GM12878 (cell line): ENCODE results near the gene PARD6B. TPM values are rescaled to one million over a fixed set of nuclear protein-coding genes. Genes with fewer than 3 reads are reported as not detected.
"Not testable (repeated sequence)": the region's sequence is repeated elsewhere in the genome, so short reads cannot be mapped to it uniquely, and the experiment has no call there.

Source experiments
- ATAC-seq: fragments of 200-7000 bp; cut with Tn5 transposase; 3 replicates; pipeline ENCODE4 v1.9.1; 2020; ENCODE audit warnings: mild to moderate bottlenecking, moderate library complexity
- BruUV-seq: library from RNA; stranded (reverse); fragments of 400-500 nt; replicated peaks from 2 replicates; lab custom pipeline; 2021; lab: Mats Ljungman, UMichigan
- CTCF ChIA-PET: fragments of 300-600 bp; sonication (Branson Sonifier 250); formaldehyde crosslinking; extraction: SDS; loops from one replicate; lab custom pipeline; 2021; ENCODE audit warnings: inconsistent platforms; lab: Yijun Ruan, JAX
- POLR2A ChIA-PET: fragments of 350-600 bp; formaldehyde crosslinking; extraction: SDS; loops from one replicate; lab custom pipeline; 2021; ENCODE audit warnings: inconsistent platforms; lab: Charles Lee
- RAD21 ChIA-PET: fragments of 300-600 bp; sonication (Branson Sonifier 250); formaldehyde crosslinking; loops from one replicate; lab custom pipeline; 2023; ENCODE audit warnings: antibody characterized with exemption; ENCODE audit not compliant: unreplicated experiment; lab: Charles Lee
- SMC1A ChIA-PET: fragments of 300-600 bp; sonication (Branson Sonifier 250); formaldehyde crosslinking; loops from one replicate; lab custom pipeline; 2023; ENCODE audit not compliant: unreplicated experiment, uncharacterized antibody; lab: Charles Lee
- DNase-seq: peaks from one replicate; pipeline ENCODE4 v3.0.0-alpha.2; 2011; ENCODE audit warnings: low read depth, low spot score
- FAIRE-seq: peaks from 3 replicates; lab custom pipeline; 2011; peaks lifted over from hg19 to GRCh38; lab: Jason Lieb, UNC
- H2AFZ ChIP-seq: 2 replicates; pipeline ENCODE4 v1.6.0; 2011; ENCODE audit warnings: low read depth, low read length, control low read depth; ENCODE audit not compliant: control insufficient read depth
- H3K27ac ChIP-seq: 2 replicates; pipeline ENCODE4 v1.5.1; 2011; ENCODE audit warnings: control low read depth; ENCODE audit not compliant: control insufficient read depth, insufficient read depth
- H3K27me3 ChIP-seq, 2 experiments: replicated peaks in 1 of 2; 2 replicates each; pipeline versions ENCODE4 v1.6.0 to v1.6.1; 2011; ENCODE audit warnings: low read length in 1 of 2; ENCODE audit not compliant: control insufficient read depth in 2 of 2, insufficient read depth in 2 of 2
- H3K36me3 ChIP-seq, 2 experiments: 2 replicates each; pipeline ENCODE4 v1.5.1; 2011; ENCODE audit warnings: low read length in 1 of 2; ENCODE audit not compliant: control insufficient read depth in 2 of 2, insufficient read depth in 2 of 2
- H3K4me1 ChIP-seq: 2 replicates; pipeline ENCODE4 v1.6.1; 2011; ENCODE audit warnings: mild to moderate bottlenecking, low read length, moderate library complexity, mixed read lengths; ENCODE audit not compliant: control insufficient read depth, insufficient read depth
- H3K4me2 ChIP-seq: 2 replicates; pipeline ENCODE4 v1.6.0; 2011; ENCODE audit warnings: control low read depth; ENCODE audit not compliant: control insufficient read depth, insufficient read depth
- H3K4me3 ChIP-seq: fragments of 200-600 bp; sonication (generic); 2 replicates; pipeline ENCODE4 v1.5.1; 2016
- H3K79me2 ChIP-seq: 2 replicates; pipeline ENCODE4 v1.6.0; 2011; ENCODE audit warnings: low read length; ENCODE audit not compliant: control insufficient read depth, insufficient read depth
- H3K9ac ChIP-seq: 2 replicates; pipeline ENCODE4 v1.8.0; 2011; ENCODE audit warnings: low read length, control low read depth, mixed read lengths; ENCODE audit not compliant: control insufficient read depth, insufficient read depth
- H3K9me3 ChIP-seq: replicated peaks from 3 replicates; pipeline ENCODE4 v1.5.1; 2011; ENCODE audit warnings: mild to moderate bottlenecking, low read length; ENCODE audit not compliant: control insufficient read depth, insufficient read depth
- H4K20me1 ChIP-seq: 2 replicates; pipeline ENCODE4 v1.6.0; 2011; ENCODE audit not compliant: control insufficient read depth, insufficient read depth
- BCL11A ChIP-seq: IDR thresholded peaks from 2 replicates; pipeline ENCODE4 v1.6.1; 2011; ENCODE audit warnings: low read depth, low read length
- ESRRA ChIP-seq: IDR thresholded peaks from 2 replicates; pipeline ENCODE4 v1.6.1; 2012; ENCODE audit warnings: mild to moderate bottlenecking, low read length, improper control_type of control experiment
- MEF2B ChIP-seq: fragments of 450-650 bp; IDR thresholded peaks from 2 replicates; pipeline ENCODE4 v1.6.1; 2018; ENCODE audit warnings: mild to moderate bottlenecking, moderate library complexity; ENCODE audit not compliant: partially characterized antibody, poor library complexity, severe bottlenecking
- RELA ChIP-seq: fragments of 450-650 bp; IDR thresholded peaks from 2 replicates; pipeline ENCODE4 v1.8.0; 2014; ENCODE audit warnings: borderline replicate concordance; ENCODE audit not compliant: partially characterized antibody
- SREBF1 ChIP-seq: IDR thresholded peaks from 2 replicates; pipeline ENCODE4 v1.6.1; 2012; ENCODE audit warnings: mild to moderate bottlenecking, low read length
- SREBF2 ChIP-seq: IDR thresholded peaks from 2 replicates; pipeline ENCODE4 v1.6.1; 2012; ENCODE audit warnings: mild to moderate bottlenecking, low read length
- WGBS: methylation state at CpG from one replicate; pipeline ENCODE4 v1.1.6; 2016; ENCODE audit warnings: low lambda C conversion rate; ENCODE audit not compliant: insufficient replicate concordance, insufficient coverage; ENCODE audit errors: missing lambda C conversion rate; 5-methylcytosine and 5-hydroxymethylcytosine counted together
- in situ Hi-C: fragments of 300-500 bp; cut with MboI; formaldehyde crosslinking; loops from 9 replicates; pipeline ENCODE4 v1.14.3; 2018; ENCODE audit warnings: mixed read lengths
- intact Hi-C: fragments of 100-400 bp; cut with micrococcal nuclease; formaldehyde crosslinking; loops from one replicate; pipeline ENCODE4 v1.14.2; 2022; ENCODE audit not compliant: unreplicated experiment
- polyA plus RNA-seq, 11 experiments: library from polyadenylated mRNA; depleted of rRNA in 4 of 11; unstranded in 6 of 11; stranded (reverse) in 5 of 11; fragments of >200 nt; fragmentation: Nextera tagmentation in 4 of 11; fragmentation: Illumina TruSeq in 1 of 11; extraction: Ambion mirVana in 4 of 11; extraction: Trizol in 1 of 11; gene quantifications; 1 replicate in 1 of 11; 2 replicates in 10 of 11; pipeline versions ENCODE4 v1.2.1 to v1.2.3, GENCODE V29; 2011 to 2016; ENCODE audit warnings: inconsistent platforms in 2 of 11, missing spikeins in 2 of 11, low read depth in 1 of 11
- total RNA-seq, 4 experiments: library from RNA; depleted of rRNA in 3 of 4; stranded (reverse); fragments of >200 nt in 3 of 4; fragmentation: Illumina TruSeq in 1 of 4; extraction: Trizol in 1 of 4; gene quantifications; 2 replicates each; pipeline versions ENCODE4 v1.2.1 to v1.2.3, GENCODE V29; 2013 to 2021
- TF ChIP-seq, protein P1 (sequence below): fragments of 450-650 bp; IDR thresholded peaks from 2 replicates; pipeline ENCODE4 v1.6.1; 2016; ENCODE audit warnings: mild to moderate bottlenecking
- TF ChIP-seq, protein P2 (sequence below): IDR thresholded peaks from 2 replicates; pipeline ENCODE4 v1.6.1; 2012; ENCODE audit warnings: improper control_type of control experiment, low read depth, low read length; ENCODE audit not compliant: insufficient replicate concordance

The PARD6B gene
- total and polyA plus RNA-seq, 10 of the 15 experiments (the other 5 are each of a cell fraction or from before 2014, with no cell fraction given): 0.57 to 4.7 (median 2.0) TPM

DNA sequence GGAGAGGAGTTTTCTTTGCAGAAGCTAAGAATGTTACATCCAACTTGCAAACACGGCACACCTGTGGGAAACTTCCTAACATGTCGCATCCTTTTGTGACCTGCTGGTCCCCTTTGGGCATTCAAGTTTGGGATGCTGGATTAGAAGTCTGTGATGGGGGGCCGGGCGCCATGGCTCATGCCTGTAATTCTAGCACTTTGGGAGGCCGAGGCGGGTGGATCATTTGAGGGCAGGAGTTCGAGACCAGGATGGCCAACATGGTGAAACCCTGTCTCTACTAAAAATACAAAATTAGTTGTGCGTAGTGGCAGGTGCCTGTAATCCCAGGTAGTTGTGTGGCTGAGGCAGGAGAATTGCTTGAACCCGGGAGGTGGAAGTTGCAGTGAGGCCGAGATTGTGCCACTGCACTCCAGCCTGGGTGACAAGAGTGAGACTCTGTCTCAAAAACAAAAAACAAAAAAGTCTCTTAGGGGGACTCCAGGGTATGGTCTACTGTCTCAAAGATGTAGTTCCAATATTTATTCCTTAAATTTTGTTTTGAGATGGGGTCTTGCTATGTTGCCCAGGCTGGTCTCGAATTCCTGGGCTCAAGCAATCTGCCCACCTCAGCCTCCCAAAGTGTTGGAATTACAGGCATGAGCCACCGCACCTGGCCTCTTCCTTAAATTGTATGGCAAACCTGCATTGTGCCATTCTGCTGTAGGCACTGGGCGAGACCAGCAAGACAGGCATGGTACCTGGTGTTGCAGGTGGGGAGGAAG, 69.8 kb downstream of the PARD6B start:
- in situ Hi-C loops: loop anchor here (10.0 to 25.0 kb wide), 2 partner anchors 286 to 1386 kb away; partner anchors contain the start of genes PTPN1 and ZFP64
- H3K4me3 ChIP-seq, H2AFZ ChIP-seq, DNase-seq, H3K27me3 ChIP-seq, H3K36me3 ChIP-seq, H4K20me1 ChIP-seq, H3K9ac ChIP-seq, BruUV-seq, H3K27ac ChIP-seq, H3K9me3 ChIP-seq, FAIRE-seq, intact Hi-C loops, H3K4me2 ChIP-seq, ATAC-seq: not testable (repeated sequence)
- CTCF ChIA-PET: interaction anchor here (1.0 to 13.7 kb wide), 5 partner anchors 10 to 128 kb away, joined by 3 to 336 read pairs (median 5); partner anchors contain the start of gene ADNP
- SMC1A ChIA-PET: interaction anchor here (1.0 to 8.7 kb wide), 3 partner anchors 15 to 128 kb away, joined by 3 to 119 read pairs (median 23); no protein-coding TSS in a partner anchor
- POLR2A ChIA-PET: interaction anchor here (0.6 to 3.9 kb wide), 5 partner anchors 12 to 300 kb away, joined by 4 to 26 read pairs (median 8); partner anchors contain the start of gene ADNP
- Histone ChIP-seq H3K79me2 (peaks cover 76% of the 10 kb centered on the region), H3K4me1 (peaks cover 40% of the 10 kb centered on the region)
- WGBS: 96% methylated on average over 13 of the region's 13 CpGs
- RAD21 ChIA-PET: interaction anchor here (0.9 to 3.0 kb wide), 4 partner anchors 11 to 128 kb away, joined by 3 to 33 read pairs (median 4); partner anchors contain the start of gene ADNP

GRCh38 chr20:50801747-50802125, 70.4 kb downstream of the PARD6B start:
- Histone ChIP-seq H4K20me1 (no peaks in the 10 kb centered on the region), H3K4me1 (peaks cover 41% of the 10 kb centered on the region), H3K36me3 (0 out of 4 replicates have a peak, but pooled peaks cover 1 to 2% of the 10 kb centered on the region in 2 experiments), H3K4me2 (no peak overlapping the region), H3K27me3 (no peaks in the 10 kb centered on the region), H3K79me2 (peaks cover 79% of the 10 kb centered on the region), H2AFZ (no peak overlapping the region), H3K9ac (no peak overlapping the region), H3K4me3 (no peak overlapping the region), H3K27ac (no peak overlapping the region), H3K9me3 (no peaks in the 10 kb centered on the region)
- WGBS: 99% methylated on average over 5 of the region's 5 CpGs
- in situ Hi-C loops (loop anchor here (10.0 to 25.0 kb wide), 2 partner anchors 287 to 1386 kb away; partner anchors contain the start of genes PTPN1 and ZFP64), intact Hi-C loops (no loop called here)
- ChIA-PET CTCF (interaction anchor here (0.9 to 1.3 kb wide), 3 partner anchors 8 to 128 kb away, joined by 3 to 5 read pairs (median 3); no protein-coding TSS in a partner anchor), SMC1A (interaction anchor here (1.0 kb wide), 1 partner anchor 20 kb away, joined by 3 read pairs; no protein-coding TSS in a partner anchor), POLR2A (interaction anchor here (1.0 kb wide), 1 partner anchor 12 kb away, joined by 9 read pairs; no protein-coding TSS in a partner anchor), RAD21 (interaction anchor here (0.9 to 1.0 kb wide), 2 partner anchors 11 to 126 kb away, joined by 3 to 4 read pairs; no protein-coding TSS in a partner anchor)
- ATAC-seq (no peak), DNase-seq (no peak), FAIRE-seq (no peak)
- no TSS peak for BruUV-seq
- TF ChIP-seq SREBF1 (no peak), BCL11A (no peak), RELA (no peak), SREBF2 (no peak), ESRRA (no peak), MEF2B (no peak)
- TF ChIP-seq, protein P1, sequence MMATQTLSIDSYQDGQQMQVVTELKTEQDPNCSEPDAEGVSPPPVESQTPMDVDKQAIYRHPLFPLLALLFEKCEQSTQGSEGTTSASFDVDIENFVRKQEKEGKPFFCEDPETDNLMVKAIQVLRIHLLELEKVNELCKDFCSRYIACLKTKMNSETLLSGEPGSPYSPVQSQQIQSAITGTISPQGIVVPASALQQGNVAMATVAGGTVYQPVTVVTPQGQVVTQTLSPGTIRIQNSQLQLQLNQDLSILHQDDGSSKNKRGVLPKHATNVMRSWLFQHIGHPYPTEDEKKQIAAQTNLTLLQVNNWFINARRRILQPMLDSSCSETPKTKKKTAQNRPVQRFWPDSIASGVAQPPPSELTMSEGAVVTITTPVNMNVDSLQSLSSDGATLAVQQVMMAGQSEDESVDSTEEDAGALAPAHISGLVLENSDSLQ: no peak
- TF ChIP-seq, protein P2, sequence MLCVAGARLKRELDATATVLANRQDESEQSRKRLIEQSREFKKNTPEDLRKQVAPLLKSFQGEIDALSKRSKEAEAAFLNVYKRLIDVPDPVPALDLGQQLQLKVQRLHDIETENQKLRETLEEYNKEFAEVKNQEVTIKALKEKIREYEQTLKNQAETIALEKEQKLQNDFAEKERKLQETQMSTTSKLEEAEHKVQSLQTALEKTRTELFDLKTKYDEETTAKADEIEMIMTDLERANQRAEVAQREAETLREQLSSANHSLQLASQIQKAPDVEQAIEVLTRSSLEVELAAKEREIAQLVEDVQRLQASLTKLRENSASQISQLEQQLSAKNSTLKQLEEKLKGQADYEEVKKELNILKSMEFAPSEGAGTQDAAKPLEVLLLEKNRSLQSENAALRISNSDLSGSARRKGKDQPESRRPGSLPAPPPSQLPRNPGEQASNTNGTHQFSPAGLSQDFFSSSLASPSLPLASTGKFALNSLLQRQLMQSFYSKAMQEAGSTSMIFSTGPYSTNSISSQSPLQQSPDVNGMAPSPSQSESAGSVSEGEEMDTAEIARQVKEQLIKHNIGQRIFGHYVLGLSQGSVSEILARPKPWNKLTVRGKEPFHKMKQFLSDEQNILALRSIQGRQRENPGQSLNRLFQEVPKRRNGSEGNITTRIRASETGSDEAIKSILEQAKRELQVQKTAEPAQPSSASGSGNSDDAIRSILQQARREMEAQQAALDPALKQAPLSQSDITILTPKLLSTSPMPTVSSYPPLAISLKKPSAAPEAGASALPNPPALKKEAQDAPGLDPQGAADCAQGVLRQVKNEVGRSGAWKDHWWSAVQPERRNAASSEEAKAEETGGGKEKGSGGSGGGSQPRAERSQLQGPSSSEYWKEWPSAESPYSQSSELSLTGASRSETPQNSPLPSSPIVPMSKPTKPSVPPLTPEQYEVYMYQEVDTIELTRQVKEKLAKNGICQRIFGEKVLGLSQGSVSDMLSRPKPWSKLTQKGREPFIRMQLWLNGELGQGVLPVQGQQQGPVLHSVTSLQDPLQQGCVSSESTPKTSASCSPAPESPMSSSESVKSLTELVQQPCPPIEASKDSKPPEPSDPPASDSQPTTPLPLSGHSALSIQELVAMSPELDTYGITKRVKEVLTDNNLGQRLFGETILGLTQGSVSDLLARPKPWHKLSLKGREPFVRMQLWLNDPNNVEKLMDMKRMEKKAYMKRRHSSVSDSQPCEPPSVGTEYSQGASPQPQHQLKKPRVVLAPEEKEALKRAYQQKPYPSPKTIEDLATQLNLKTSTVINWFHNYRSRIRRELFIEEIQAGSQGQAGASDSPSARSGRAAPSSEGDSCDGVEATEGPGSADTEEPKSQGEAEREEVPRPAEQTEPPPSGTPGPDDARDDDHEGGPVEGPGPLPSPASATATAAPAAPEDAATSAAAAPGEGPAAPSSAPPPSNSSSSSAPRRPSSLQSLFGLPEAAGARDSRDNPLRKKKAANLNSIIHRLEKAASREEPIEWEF: no peak
